ENCODE results near the gene DNAI1. TPM values are rescaled to one million over a fixed set of nuclear protein-coding genes. Genes with fewer than 3 reads are reported as not detected.
A peak's percentile ranks its signal among the peaks of the same experiment; 100 is the strongest.

DNAI1 gene
- total and polyA plus RNA-seq, 10 donors = not detected

DNA sequence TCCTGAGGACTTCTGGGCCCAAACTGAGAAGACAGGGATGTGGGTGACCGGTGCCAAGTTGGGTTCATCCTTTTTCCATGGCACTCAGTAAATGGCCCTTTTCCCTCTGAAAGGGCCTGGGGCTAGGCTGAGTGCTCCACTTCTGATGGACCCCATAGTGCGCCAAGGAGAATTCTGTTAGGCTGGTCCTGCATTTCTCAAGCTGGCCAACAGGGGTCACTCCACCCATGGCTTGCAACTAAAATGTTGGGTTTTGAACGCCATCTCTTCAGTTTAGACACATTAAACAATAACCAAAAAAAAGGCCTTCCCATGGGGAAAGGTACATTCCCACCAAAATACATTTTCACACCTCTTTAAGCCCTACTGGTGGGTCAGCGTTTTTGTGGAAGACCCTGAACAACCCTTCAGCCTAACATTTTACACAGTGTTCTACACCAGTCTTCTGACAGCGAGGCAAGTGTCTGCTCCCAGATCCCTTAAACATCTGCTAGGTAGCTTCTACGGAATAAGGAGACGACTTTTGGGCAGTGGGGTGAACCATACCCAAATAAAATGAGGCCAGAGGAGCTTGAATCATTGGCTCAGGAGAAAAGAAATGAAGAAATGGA, 103.6 kb downstream of the DNAI1 start:
- WGBS, 5 donors = 82 to 88% (median 85%) methylated on average over 7 of the region's 7 CpGs
- TF ChIP-seq POLR2AphosphoS5 (IDR thresholded peaks at IDR 0.05) (no peak), POLR2A (IDR thresholded peaks at IDR 0.05) (no peak)
- TF ChIP-seq, protein P1, sequence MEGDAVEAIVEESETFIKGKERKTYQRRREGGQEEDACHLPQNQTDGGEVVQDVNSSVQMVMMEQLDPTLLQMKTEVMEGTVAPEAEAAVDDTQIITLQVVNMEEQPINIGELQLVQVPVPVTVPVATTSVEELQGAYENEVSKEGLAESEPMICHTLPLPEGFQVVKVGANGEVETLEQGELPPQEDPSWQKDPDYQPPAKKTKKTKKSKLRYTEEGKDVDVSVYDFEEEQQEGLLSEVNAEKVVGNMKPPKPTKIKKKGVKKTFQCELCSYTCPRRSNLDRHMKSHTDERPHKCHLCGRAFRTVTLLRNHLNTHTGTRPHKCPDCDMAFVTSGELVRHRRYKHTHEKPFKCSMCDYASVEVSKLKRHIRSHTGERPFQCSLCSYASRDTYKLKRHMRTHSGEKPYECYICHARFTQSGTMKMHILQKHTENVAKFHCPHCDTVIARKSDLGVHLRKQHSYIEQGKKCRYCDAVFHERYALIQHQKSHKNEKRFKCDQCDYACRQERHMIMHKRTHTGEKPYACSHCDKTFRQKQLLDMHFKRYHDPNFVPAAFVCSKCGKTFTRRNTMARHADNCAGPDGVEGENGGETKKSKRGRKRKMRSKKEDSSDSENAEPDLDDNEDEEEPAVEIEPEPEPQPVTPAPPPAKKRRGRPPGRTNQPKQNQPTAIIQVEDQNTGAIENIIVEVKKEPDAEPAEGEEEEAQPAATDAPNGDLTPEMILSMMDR (IDR thresholded peaks at IDR 0.05 in 8 of 11, conservative IDR thresholded peaks at IDR 0.05 in 3 of 11) = peak in 10 of 11 experiments; percentile 9 to 58 (median 34)
- peaks cover 0 to 8% (median 3%) of the 10 kb centered on the region in 8 donors for H3K9me3 ChIP-seq
- H3K4me3 ChIP-seq = no peak overlapping the region
- H3K4me1 ChIP-seq = peaks cover 15 to 67% (median 37%) of the 10 kb centered on the region in 6 donors
- peaks cover 0 to 57% (median 0%) of the 10 kb centered on the region in 7 donors for H3K27me3 ChIP-seq (replicated peaks in 1 of 7)
- intact Hi-C loops (cut with DNase I; ENCODE audit: low total_unique reads) = no loop called here
- DNase-seq = no peak
- H3K27ac ChIP-seq = peak overlapping the region in 1 of 8 donors; percentile 67
- H3K36me3 ChIP-seq = no peaks in the 10 kb centered on the region

- DNase-seq = no peak
- H3K9me3 ChIP-seq = peaks cover 0 to 8% (median 3%) of the 10 kb centered on the region in 8 donors
- no peak overlapping the region for H3K4me3 ChIP-seq
- H3K4me1 ChIP-seq = peaks cover 15 to 66% (median 34%) of the 10 kb centered on the region in 6 donors
- H3K36me3 ChIP-seq = no peaks in the 10 kb centered on the region
- WGBS, 5 donors = 62 to 72% (median 64%) methylated on average over 5 of the region's 5 CpGs
- intact Hi-C loops (cut with DNase I; ENCODE audit: low total_unique reads) = no loop called here
- no peak overlapping the region for H3K27ac ChIP-seq
- H3K27me3 ChIP-seq (replicated peaks in 1 of 7) = peaks cover 0 to 56% (median 0%) of the 10 kb centered on the region in 7 donors
- TF ChIP-seq, protein P1 (IDR thresholded peaks at IDR 0.05 in 8 of 11, conservative IDR thresholded peaks at IDR 0.05 in 3 of 11) = no peak
- no peak for TF ChIP-seq POLR2A (IDR thresholded peaks at IDR 0.05)
Observed at GRCh38 chr9:34563262-34563661, 104.7 kb downstream of the DNAI1 start.

DNA sequence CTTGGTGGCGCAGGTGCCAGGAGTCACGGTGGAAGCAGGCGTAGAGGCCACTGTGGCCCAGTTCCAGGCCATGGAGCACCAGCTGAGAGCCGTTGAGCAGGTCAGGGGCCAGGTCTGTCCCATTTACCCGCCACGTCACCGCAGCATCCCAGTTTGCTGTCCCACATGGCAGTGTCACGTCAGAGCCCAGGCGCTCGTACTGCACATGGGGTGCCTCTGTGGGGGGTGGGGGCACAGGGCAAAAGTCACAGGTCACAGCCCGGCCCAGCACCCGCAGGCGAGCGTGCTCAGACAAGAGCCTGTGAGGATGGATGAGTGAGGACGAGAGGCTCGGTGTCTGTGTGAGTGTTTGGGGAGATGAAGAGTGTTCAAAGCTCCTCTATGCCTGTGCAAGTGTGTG, 106.0 kb downstream of the DNAI1 start:
- peaks cover 0 to 47% (median 0%) of the 10 kb centered on the region in 7 donors for H3K27me3 ChIP-seq (replicated peaks in 1 of 7)
- H3K27ac ChIP-seq = peak overlapping the region in 2 of 8 donors; percentile 11 to 33
- TF ChIP-seq POLR2AphosphoS5 (IDR thresholded peaks at IDR 0.05) (no peak), POLR2A (IDR thresholded peaks at IDR 0.05) (no peak)
- TF ChIP-seq, protein P1 (IDR thresholded peaks at IDR 0.05 in 8 of 11, conservative IDR thresholded peaks at IDR 0.05 in 3 of 11) = no peak
- H3K4me3 ChIP-seq = no peak overlapping the region
- H3K36me3 ChIP-seq = no peaks in the 10 kb centered on the region
- peaks cover 0 to 8% (median 3%) of the 10 kb centered on the region in 8 donors for H3K9me3 ChIP-seq
- peaks cover 7 to 64% (median 25%) of the 10 kb centered on the region in 6 donors for H3K4me1 ChIP-seq
- intact Hi-C loops (cut with DNase I; ENCODE audit: low total_unique reads) = no loop called here
- 88 to 93% (median 91%) methylated on average over 11 to 16 of the region's 16 CpGs for WGBS, 5 donors
- no peak for DNase-seq

DNA sequence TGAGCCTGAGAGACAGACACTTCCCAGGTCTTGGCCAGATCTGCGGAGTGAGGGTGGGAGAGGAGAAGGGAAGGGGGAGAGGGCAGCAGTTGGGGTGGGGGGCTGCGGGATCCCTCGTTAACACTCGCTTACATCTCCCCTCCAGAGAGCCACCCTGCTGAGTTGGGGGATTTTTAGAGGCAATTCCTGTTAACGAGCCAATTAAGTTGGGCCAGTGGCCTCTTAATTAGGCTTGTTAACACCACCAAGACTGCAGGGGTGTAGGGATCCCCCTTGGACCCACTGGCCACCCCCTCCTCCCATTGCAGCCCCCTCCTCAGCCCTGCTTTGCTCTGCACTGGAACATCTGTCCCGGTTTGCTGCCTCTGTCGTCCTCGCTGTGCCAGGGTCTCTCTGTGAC, 107.3 kb downstream of the DNAI1 start:
- DNase-seq = no peak
- no peak overlapping the region for H3K4me3 ChIP-seq
- intact Hi-C loops (cut with DNase I; ENCODE audit: low total_unique reads) = no loop called here
- TF ChIP-seq, protein P1 (IDR thresholded peaks at IDR 0.05 in 8 of 11, conservative IDR thresholded peaks at IDR 0.05 in 3 of 11) = no peak
- TF ChIP-seq POLR2A (IDR thresholded peaks at IDR 0.05) = no peak
- no peak for TF ChIP-seq POLR2AphosphoS5 (IDR thresholded peaks at IDR 0.05)
- H3K36me3 ChIP-seq = no peaks in the 10 kb centered on the region
- peaks cover under 1 to 64% (median 21%) of the 10 kb centered on the region in 6 donors for H3K4me1 ChIP-seq
- 49 to 63% (median 57%) methylated on average over 8 of the region's 8 CpGs for WGBS, 5 donors
- peaks cover 0 to 8% (median 3%) of the 10 kb centered on the region in 8 donors for H3K9me3 ChIP-seq
- H3K27me3 ChIP-seq (replicated peaks in 1 of 7) = peaks cover 0 to 35% (median 0%) of the 10 kb centered on the region in 7 donors
- H3K27ac ChIP-seq = peak overlapping the region in 2 of 8 donors; percentile 10 to 33
